HG03442 (cell line): ENCODE data around the gene BAHD1.

Source experiments
- ATAC-seq: cut with Tn5 transposase; IDR thresholded peaks from one replicate; pipeline ENCODE4 v1.9.1; 2021; ENCODE audit warnings: mild to moderate bottlenecking, moderate library complexity; ENCODE audit not compliant: unreplicated experiment

BAHD1 gene

GRCh38 chr15:40489274-40490175, 48.8 kb downstream of the BAHD1 start:
- ATAC-seq: no peak

- no peak for ATAC-seq
These were observed 52.5 kb downstream of the BAHD1 start for GRCh38 chr15:40493089-40493840.

GRCh38 chr15:40495516-40495915, 54.8 kb downstream of the BAHD1 start:
- ATAC-seq: no peak

- no peak for ATAC-seq
These were observed 57.7 kb downstream of the BAHD1 start for GRCh38 chr15:40498418-40498817.

GRCh38 chr15:40498891-40499290, 58.1 kb downstream of the BAHD1 start:
- no peak for ATAC-seq

- no peak for ATAC-seq
These were observed 59.2 kb downstream of the BAHD1 start for GRCh38 chr15:40499931-40500330.

GRCh38 chr15:40500568-40501330, 60.0 kb downstream of the BAHD1 start:
- ATAC-seq: no peak

GRCh38 chr15:40501487-40501886, 60.7 kb downstream of the BAHD1 start:
- no peak for ATAC-seq

- ATAC-seq: peak; percentile 46
These were observed 66.3 kb downstream of the BAHD1 start for GRCh38 chr15:40506964-40507571.

GRCh38 chr15:40508216-40508615, 67.5 kb downstream of the BAHD1 start:
- no peak for ATAC-seq

- no peak for ATAC-seq
These were observed 69.4 kb downstream of the BAHD1 start for GRCh38 chr15:40510201-40510600.

- ATAC-seq: peak; percentile 19
These were observed 70.3 kb downstream of the BAHD1 start for GRCh38 chr15:40511093-40511471.

GRCh38 chr15:40511472-40512133, 70.8 kb downstream of the BAHD1 start:
- peak; percentile 45 for ATAC-seq

- no peak for ATAC-seq
These were observed 71.7 kb downstream of the BAHD1 start for GRCh38 chr15:40512440-40512839.

GRCh38 chr15:40513609-40514008, 72.9 kb downstream of the BAHD1 start:
- no peak for ATAC-seq

- ATAC-seq: no peak
These were observed 75.6 kb downstream of the BAHD1 start for GRCh38 chr15:40516322-40516721.
